MM.1S (cell line): ENCODE measurements around the gene ELMO3.

Experiments used
- EZH2 ChIP-seq: fragments of 300-600 bp; sonication (generic); optimal IDR thresholded peaks from 2 replicates; pipeline ENCODE3; 2017; ENCODE audit warnings: low read depth, mild to moderate bottlenecking, antibody characterized with exemption, low read length, mixed read lengths
- TF ChIP-seq, protein P1 (sequence below): fragments of 300-600 bp; sonication (generic); IDR thresholded peaks from 2 replicates; pipeline ENCODE4 v1.5.1; 2016; ENCODE audit warnings: antibody characterized with exemption, low read length, mixed read lengths

DNA sequence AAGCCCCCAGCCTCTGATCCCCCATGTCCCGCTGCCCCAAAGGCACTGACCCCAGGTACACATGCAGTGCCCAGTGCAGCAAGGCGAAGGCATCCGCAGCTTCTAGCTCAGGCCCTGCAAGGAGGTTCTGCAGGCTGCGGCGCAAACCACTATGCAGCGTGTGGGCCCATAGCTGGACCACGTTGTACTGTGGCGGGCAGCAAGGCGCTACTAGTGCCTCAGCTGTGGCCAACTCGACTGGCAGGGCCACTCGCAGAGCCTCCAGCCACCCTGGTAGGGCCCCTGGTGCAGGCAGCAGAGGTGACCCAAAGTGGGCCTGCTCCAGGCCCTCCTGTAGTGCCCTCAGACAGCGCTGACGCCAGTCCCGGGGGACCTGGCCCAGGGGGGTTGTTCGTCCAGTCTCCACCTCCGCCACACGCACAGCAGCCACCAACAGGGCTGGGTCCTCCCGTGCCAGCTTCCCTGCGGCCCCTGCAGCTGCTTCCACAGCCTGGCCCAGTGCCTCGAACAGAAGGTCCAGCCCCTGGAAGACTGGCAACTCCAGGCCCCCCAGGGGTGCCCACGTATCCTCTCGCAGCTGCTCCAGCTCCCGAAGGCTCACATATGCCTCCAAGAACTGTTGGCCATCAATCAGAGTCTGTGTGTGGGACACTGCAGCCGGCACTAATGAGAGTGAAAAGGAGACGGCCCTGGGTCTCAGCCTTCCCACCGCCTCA is 11.6 kb upstream of the ELMO3 start:
- TF ChIP-seq, protein P1, sequence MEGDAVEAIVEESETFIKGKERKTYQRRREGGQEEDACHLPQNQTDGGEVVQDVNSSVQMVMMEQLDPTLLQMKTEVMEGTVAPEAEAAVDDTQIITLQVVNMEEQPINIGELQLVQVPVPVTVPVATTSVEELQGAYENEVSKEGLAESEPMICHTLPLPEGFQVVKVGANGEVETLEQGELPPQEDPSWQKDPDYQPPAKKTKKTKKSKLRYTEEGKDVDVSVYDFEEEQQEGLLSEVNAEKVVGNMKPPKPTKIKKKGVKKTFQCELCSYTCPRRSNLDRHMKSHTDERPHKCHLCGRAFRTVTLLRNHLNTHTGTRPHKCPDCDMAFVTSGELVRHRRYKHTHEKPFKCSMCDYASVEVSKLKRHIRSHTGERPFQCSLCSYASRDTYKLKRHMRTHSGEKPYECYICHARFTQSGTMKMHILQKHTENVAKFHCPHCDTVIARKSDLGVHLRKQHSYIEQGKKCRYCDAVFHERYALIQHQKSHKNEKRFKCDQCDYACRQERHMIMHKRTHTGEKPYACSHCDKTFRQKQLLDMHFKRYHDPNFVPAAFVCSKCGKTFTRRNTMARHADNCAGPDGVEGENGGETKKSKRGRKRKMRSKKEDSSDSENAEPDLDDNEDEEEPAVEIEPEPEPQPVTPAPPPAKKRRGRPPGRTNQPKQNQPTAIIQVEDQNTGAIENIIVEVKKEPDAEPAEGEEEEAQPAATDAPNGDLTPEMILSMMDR = no peak
- TF ChIP-seq EZH2 = no peak
